Measurements from ENCODE around the gene KIF11.
A peak's percentile ranks its signal among the peaks of the same experiment; 100 is the strongest.

DNA sequence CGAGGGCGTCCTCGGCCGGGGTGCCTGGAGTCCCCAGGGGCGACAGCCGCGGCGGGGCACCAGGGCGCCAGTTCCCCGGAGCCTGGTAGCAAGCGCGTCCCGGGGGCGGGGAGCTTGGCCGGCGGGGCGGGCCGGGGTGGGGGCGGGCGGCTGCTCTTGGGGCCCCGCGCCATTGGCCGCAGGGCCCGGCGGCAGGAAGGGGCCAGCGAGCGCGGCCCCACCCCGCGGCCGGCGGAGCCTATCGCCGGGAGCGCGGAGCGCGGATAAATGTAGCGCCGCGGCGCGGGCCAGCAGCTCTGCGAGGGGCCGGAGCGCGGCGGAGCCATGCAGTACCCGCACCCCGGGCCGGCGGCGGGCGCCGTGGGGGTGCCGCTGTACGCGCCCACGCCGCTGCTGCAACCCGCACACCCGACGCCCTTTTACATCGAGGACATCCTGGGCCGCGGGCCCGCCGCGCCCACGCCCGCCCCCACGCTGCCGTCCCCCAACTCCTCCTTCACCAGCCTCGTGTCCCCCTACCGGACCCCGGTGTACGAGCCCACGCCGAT is 96.8 kb downstream of the KIF11 start, which contains the start of gene HHEX:
- peak in 2 of 4 donors; percentile 79 to 83 for TF ChIP-seq POLR2A (IDR thresholded peaks at IDR 0.05)
- TF ChIP-seq, protein P1, sequence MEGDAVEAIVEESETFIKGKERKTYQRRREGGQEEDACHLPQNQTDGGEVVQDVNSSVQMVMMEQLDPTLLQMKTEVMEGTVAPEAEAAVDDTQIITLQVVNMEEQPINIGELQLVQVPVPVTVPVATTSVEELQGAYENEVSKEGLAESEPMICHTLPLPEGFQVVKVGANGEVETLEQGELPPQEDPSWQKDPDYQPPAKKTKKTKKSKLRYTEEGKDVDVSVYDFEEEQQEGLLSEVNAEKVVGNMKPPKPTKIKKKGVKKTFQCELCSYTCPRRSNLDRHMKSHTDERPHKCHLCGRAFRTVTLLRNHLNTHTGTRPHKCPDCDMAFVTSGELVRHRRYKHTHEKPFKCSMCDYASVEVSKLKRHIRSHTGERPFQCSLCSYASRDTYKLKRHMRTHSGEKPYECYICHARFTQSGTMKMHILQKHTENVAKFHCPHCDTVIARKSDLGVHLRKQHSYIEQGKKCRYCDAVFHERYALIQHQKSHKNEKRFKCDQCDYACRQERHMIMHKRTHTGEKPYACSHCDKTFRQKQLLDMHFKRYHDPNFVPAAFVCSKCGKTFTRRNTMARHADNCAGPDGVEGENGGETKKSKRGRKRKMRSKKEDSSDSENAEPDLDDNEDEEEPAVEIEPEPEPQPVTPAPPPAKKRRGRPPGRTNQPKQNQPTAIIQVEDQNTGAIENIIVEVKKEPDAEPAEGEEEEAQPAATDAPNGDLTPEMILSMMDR (IDR thresholded peaks at IDR 0.05), result peak in 2 of 6 experiments; percentile 8 to 9
